GM18909 (cell line): ENCODE results near the gene NLRP9.

Experiments used
- ATAC-seq: cut with Tn5 transposase; IDR thresholded peaks from one replicate; pipeline ENCODE4 v1.9.1; 2021; ENCODE audit warnings: mild to moderate bottlenecking; ENCODE audit not compliant: unreplicated experiment, poor library complexity

The NLRP9 gene

DNA sequence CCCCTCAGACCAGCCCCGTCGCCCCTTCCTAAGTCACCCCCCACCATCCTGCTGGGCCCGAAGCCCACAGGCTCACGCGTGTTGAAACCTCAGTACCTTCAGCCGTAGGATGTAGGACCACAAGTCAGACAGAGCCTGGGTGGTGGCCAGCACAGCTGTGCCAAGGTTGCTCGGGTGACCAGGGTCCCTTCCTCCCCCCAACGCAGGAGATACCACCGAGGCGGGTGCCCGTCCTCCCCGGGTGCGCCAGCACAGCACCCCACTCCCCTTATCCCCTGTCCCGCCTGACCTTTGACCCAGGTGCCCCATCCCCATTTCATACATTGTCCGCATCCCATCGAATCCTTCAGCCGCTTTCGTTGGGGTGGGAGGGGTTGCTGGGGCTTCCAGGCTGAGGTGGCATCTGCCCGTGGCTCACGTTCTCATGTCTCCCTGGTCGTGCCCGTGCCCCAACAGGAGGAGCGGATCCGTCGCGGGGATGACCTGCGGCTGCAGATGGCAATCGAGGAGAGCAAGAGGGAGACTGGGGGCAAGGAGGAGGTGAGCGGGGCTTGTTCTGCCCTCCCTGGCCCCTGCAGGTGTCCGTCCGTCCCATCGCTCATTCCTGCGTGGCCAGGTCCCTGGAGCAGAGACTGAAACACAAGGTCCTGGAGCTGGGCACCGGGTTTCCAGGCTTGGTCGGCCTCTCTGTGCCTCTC, 48.6 kb downstream of the NLRP9 start:
- ATAC-seq: no peak

DNA sequence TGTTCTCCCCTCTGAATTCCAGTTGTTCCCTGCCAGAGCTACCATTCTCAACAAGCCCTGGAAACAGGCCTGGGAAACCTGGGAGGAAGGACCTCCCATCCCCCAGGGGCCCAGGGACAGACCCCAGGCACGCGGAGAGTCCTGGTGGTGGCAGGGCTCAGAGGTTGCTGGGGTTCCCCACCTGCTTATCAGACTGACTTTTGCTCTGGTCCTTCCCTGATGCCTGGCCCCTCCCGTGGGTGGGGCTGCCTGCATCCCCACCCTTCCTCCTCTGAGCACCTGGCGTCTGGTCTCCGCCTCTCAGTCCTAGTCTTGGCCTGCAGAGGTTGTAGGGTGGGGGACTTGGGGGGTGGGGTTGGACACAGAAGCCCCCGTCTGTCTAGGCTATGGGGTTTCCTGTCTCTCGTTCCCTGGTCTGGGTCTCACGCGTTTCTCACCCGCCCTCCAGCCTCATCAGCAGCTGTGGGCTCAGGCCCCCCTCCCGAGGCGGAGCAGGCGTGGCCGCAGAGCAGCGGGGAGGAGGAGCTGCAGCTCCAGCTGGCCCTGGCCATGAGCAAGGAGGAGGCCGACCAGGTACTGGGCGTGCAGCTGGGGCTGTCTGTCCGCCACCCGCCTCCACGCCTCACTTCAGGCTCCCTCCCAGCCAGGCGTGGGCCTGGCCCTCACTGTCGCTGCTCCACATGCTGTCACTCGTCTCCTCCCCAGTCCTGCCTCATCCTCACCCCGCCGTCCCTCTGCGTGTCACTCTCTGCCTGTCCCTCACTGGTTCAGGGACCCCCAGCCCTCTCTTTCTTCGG, 49.6 kb downstream of the NLRP9 start:
- ATAC-seq: no peak

DNA sequence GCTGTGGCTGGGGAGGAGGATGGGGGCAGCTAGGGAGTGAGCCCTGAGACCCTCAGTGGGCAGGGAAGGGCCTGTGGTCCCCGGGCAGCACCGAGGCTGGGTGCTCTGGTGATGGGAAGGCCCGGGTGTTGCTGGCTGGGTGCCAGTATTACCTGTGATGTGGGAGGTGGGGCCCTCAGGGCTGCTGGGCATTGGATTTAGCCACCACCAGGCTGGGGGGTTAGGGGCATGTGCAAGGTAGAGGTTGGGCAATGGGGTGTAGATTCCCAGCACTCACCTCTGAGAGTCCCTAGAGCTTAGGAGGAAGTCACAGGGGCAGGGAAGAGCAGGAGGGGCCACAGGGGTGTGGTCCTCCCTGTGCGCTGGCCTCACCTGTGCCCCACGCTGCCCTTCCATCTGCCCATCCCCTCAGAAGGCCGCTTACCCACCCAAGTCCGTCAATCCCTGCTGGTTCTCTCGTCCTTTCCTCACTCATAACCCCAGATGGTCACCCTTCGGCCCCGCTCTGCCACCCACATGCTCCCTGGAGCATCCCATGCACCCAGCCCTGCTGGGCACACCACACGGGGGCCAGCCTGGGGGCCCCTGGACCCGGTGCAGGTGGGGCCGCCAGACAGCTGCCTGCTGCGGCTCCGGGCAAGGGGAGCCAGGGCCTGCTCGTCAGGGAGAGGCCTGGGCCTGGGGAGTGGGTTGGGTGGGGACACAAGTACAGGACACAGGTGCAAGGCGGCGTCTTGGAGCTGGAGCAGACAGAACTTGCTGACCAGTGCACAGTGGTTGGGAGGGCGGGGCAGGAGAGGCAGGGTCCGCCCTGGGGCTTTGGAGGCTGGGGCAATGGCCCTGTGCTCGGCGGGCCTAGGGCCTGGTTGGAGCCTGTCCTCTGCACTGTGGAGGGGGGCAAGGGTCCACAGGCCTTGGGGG, 50.7 kb downstream of the NLRP9 start:
- no peak for ATAC-seq

DNA sequence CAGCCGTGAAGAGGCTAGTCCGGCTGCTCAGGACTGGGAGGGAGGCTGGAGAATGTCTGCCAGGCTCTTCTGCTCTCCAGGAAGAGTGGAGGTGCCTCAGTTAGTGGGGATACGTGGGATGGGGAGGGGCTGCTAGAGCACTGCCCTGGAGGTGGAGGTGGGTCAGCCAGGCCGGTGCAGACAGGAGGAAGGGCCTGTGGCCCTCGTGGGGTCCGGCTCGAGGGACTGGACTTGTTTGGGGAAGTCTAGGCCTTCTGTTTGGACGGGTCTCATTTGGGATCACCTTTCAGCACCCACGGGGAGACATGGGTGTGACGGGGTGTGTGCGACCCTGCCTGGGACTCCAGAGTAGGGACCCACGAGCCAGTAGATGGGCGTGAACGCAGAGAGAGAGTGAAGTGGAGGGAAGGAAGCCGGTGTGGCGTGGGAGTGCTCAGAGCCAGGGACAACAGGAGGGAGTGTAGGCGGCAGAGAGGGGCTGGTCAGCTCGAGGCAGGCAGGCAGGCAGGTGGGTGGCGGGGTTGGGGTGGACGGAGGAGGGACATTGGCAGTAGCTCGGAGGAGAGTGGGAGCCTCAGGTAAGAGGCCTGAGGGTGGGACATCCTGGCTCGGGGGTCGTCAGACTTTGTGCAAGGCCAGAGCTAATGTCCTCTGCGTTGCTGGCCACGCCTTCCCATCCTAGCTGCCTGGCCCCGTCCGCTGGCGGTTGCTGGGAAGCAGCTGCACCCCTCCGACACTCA, 51.7 kb downstream of the NLRP9 start:
- no peak for ATAC-seq

DNA sequence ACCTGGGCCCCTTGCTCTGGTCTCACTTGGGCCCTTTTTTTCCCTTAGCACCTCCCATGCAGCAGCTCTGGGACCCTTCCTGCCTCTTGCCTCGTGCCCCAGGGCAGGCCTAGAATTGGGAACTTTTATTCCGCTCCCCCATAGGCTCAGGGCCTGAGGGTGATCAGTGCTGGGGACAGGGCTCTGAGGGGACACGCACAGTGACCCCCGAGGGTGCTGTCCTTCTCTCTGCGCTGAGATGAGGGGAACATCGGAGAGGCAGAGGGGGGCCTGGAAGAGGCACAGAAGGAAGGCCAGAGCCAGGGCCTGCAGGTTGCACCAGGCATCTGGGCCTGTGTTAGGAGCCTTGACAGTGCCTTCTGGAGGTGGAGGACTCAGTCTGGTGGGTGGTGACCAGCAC, 52.4 kb downstream of the NLRP9 start:
- ATAC-seq: no peak

DNA sequence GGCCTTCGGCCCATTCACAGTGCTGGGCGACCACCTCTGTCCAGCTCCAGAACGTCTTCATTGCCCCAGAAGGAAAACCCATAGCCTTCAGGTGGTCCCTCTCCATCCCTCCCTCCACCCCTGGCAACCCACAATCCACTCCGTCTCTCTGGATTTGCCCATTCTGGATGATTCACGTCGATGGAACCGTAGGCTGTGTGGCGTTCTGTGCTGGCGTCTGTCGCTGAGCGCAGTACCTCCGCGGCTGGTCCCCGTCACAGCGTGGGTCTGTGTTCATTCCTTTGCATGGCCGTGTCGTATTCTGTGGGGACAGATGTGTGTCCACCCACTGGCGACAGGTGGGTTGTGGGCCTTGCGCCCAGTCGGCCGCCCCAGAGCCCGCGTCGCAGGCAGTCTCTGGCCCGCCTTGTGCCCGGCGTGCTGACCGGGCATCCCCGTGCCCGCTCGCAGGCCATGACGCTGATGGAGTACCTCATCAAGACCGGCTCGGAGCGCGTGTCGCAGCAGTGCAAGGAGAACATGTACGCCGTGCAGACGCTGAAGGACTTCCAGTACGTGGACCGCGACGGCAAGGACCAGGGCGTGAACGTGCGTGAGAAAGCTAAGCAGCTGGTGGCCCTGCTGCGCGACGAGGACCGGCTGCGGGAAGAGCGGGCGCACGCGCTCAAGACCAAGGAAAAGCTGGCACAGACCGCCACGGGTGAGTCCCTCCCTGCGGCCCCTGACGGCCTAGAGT, 53.1 kb downstream of the NLRP9 start:
- no peak for ATAC-seq

DNA sequence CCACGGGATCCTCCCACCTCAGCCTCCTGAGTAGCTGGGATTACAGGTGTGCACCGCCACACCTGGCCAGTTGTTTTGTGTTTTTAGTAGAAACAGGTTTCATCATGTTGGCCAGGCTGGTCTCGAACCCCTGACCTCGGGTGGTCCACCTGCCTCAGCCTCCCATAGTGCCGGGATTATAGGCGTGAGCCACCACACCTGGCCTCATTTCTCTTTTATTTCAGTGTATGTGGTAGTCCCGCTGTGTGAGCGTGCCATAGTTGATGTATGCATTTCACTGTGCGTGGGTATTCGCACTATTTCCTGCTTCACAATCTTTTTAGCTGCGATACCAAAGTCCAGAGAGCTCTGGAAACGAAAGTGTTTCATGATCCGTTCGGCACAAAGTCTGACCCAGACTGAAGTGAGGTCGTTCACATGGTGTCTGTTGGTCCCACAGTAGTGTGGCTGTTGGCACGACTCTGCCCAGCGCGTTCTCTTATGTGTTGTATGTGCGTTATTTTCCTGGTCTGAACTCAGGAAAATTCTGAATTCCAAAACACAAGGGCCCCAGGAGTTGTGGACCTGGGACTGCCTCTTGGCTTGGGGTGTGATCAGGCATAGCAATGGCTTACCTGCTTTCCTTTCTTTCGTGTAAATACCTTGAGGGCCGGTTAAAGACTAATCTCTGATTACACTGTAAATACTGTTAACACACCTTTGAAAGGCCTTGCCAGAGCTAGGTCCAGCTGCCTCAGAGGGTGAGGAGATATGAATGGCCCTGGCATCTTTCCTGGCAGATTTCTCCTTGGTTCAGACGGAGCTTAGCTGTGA, 54.5 kb downstream of the NLRP9 start:
- no peak for ATAC-seq

GRCh38 chr19:55681131-55682092, 56.8 kb downstream of the NLRP9 start:
- ATAC-seq: no peak

DNA sequence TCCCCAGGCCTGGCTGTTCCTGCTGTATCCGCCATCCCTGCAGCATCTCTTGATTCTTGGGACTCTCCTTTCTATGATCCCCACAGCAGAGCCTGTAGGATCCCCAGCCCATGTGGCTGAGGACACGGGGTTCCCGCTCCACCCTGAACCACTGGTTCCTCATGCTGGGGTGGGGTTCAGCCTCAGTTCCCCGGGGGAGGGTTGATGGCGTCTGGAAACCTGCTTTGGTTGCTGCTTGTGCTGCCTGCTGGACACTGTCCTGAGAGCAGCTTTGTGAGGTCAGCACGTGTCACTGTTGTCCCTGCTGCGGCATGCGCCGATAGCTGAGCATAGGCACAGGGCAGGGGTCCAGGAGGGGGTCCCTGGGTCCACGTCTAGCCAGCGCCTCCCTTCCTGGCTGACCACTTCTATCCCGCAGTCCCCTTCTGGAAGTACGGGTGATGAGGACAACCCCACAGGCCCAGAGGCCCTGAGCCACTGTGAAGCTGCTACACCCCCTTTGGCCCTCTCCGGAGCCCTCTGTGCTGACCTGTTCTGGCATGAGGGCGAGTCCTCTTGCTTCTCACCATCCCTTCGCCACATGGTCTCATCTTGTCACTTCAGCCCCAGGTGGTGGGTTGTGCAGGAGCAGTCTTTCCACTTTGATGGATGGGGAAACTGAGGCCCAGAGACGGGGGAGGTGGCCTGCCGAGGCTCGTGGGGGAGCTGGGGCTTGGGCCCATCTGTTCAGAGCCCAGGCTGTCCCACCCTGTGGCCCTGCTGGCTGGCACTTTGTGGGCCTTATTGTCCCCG, 57.7 kb downstream of the NLRP9 start:
- ATAC-seq: no peak

- no peak for ATAC-seq
Observed at GRCh38 chr19:55679343-55680257, 58.6 kb downstream of the NLRP9 start.

GRCh38 chr19:55678121-55678671, 60.0 kb downstream of the NLRP9 start:
- ATAC-seq: peak; percentile 78

DNA sequence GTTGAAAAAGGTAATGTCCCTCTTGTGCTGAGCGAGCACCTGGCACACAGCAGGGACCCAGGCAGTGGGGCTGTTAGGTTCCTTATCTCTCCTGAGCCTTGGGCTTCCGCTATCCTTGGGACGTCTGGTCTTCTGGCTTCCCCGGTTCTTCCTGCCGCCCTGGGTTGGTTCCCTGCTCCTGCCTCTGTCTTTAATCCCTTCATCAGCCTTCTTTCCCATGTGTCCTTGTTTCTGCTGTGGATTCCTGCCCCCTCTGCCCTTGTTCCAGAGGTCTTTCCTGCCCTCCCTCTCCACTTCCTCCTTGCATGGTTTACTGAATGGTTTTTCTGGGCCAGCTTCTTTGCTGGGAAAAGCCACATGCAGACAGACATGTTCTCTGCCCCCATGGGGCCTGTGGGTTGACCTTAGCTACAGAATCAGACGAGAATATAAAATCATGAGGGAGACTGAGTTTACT, 60.6 kb downstream of the NLRP9 start:
- no peak for ATAC-seq

- ATAC-seq: no peak
Observed at GRCh38 chr19:55676889-55677505, 61.2 kb downstream of the NLRP9 start.

DNA sequence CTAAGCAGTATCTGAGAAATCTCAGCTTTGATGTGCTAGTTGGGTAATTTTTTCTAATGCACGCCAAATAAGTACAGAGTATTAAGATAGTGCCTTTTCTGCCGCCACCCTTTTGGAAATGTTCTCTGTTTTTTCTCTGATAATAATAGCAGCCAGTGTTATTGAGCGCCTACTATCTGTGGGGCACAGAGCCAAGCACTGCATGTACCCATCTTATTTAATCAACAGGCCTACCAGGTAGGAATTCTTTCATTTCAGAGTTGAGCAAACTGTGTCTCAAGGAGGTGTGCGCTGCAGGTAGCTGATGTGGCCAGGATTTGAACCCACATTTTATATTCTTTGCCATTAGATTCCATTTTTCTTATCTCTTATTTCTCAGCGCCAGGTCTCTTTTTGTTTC, 61.8 kb downstream of the NLRP9 start:
- ATAC-seq: no peak
